CD4-positive, alpha-beta T cell treated with Interleukin-17A for 1 hour (primary cell): Measurements from ENCODE around the gene RASSF7.

Experiments used
- DNase-seq: peaks from one replicate; pipeline ENCODE4 v3.0.0-alpha.2; 2020

Gene RASSF7

GRCh38 chr11:567629-568292 lies 7.0 kb downstream of the RASSF7 start:
- peak; percentile 21 for DNase-seq

- DNase-seq, result peak; percentile 95
These were observed 7.8 kb downstream of the RASSF7 start for GRCh38 chr11:568306-569157.

GRCh38 chr11:569158-569885 lies 8.6 kb downstream of the RASSF7 start:
- peak; percentile 4 for DNase-seq

- no peak for DNase-seq
These were observed 11.0 kb downstream of the RASSF7 start for GRCh38 chr11:571802-572185.

- no peak for DNase-seq
These were observed 12.5 kb downstream of the RASSF7 start for GRCh38 chr11:573146-573759.

GRCh38 chr11:574031-574570 lies 13.3 kb downstream of the RASSF7 start:
- DNase-seq, result peak; percentile 54

GRCh38 chr11:574632-575312 lies 14.0 kb downstream of the RASSF7 start:
- peak; percentile 7 for DNase-seq

- DNase-seq, result no peak
These were observed 14.7 kb downstream of the RASSF7 start for GRCh38 chr11:575313-575995.

GRCh38 chr11:575996-576768 lies 15.4 kb downstream of the RASSF7 start, which contains the start of gene PHRF1:
Gene PHRF1 (plus strand): TSS chr11:576470. CDS start chr11:581513, 5,043 bp downstream.
- peak; percentile 96 for DNase-seq

GRCh38 chr11:576811-577610 lies 16.2 kb downstream of the RASSF7 start:
- DNase-seq, result no peak

GRCh38 chr11:577611-577894 lies 16.8 kb downstream of the RASSF7 start:
- DNase-seq, result no peak

GRCh38 chr11:578276-579035 lies 17.7 kb downstream of the RASSF7 start:
- DNase-seq, result no peak

- no peak for DNase-seq
These were observed 19.2 kb downstream of the RASSF7 start for GRCh38 chr11:579830-580601.

GRCh38 chr11:581342-581741 lies 20.6 kb downstream of the RASSF7 start:
- no peak for DNase-seq

GRCh38 chr11:581752-582151 lies 21.0 kb downstream of the RASSF7 start:
- DNase-seq, result no peak

GRCh38 chr11:584287-584686 lies 23.5 kb downstream of the RASSF7 start:
- no peak for DNase-seq

GRCh38 chr11:586376-587316 lies 25.9 kb downstream of the RASSF7 start:
- no peak for DNase-seq
